ENCODE results near the gene LITAF.

Gene LITAF

DNA sequence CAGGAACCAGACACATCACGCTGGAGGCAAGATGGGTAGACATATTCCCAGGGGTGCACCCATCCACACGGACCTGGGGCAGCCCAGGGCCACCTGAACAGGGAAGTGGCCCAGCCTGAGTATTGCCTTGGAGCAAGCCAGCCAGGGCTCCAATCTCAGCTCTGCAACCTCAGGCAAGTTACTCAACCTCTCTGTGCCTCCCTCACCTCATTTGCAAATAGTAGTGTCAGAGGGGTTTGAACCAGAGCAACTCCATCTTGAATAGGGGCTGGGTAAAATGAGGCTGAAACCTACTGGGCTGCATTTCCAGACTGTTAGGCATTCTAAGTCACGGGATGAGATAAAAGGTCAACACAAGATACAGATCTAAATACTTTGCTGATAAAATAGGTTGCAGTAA lies 46.4 kb upstream of the LITAF start:
- TF ChIP-seq SP1 (IDR thresholded peaks at IDR 0.05) (no peak), FOXA1 (IDR thresholded peaks at IDR 0.05) (no peak), FOXM1 (IDR thresholded peaks at IDR 0.05; ENCODE audit: borderline replicate concordance) (no peak), FOXK2 (IDR thresholded peaks at IDR 0.05) (no peak), SUZ12 (IDR thresholded peaks at IDR 0.05) (no peak), L3MBTL2 (conservative IDR thresholded peaks at IDR 0.05) (no peak), NFRKB (IDR thresholded peaks at IDR 0.05) (no peak), ZNF384 (IDR thresholded peaks at IDR 0.05) (no peak), ARNT (IDR thresholded peaks at IDR 0.05) (no peak), TARDBP (IDR thresholded peaks at IDR 0.05) (no peak), HDGF (IDR thresholded peaks at IDR 0.05; ENCODE audit: borderline replicate concordance) (no peak), ELF4 (IDR thresholded peaks at IDR 0.05) (no peak), CTBP1 (IDR thresholded peaks at IDR 0.05; ENCODE audit: borderline replicate concordance) (no peak), BHLHE40 (IDR thresholded peaks at IDR 0.05; ENCODE audit: borderline replicate concordance) (no peak), LEF1 (IDR thresholded peaks at IDR 0.05; ENCODE audit: borderline replicate concordance) (no peak)
- TF ChIP-seq, protein P1, sequence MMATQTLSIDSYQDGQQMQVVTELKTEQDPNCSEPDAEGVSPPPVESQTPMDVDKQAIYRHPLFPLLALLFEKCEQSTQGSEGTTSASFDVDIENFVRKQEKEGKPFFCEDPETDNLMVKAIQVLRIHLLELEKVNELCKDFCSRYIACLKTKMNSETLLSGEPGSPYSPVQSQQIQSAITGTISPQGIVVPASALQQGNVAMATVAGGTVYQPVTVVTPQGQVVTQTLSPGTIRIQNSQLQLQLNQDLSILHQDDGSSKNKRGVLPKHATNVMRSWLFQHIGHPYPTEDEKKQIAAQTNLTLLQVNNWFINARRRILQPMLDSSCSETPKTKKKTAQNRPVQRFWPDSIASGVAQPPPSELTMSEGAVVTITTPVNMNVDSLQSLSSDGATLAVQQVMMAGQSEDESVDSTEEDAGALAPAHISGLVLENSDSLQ (IDR thresholded peaks at IDR 0.05), result no peak
- CTCF ChIA-PET, result interaction anchor here (1.0 kb wide), 1 partner anchor 8 kb away, joined by 3 read pairs; no protein-coding TSS in a partner anchor
- POLR2A ChIA-PET, result no interaction called here
- no peak for DNase-seq (ENCODE audit: extremely low spot score)

- no peak for DNase-seq (ENCODE audit: extremely low spot score)
- ChIA-PET POLR2A (no interaction called here), CTCF (interaction anchor here (0.7 to 1.1 kb wide), 3 partner anchors 9 to 223 kb away, joined by 3 to 5 read pairs (median 3); no protein-coding TSS in a partner anchor)
- TF ChIP-seq SP1 (IDR thresholded peaks at IDR 0.05) (no peak), LEF1 (IDR thresholded peaks at IDR 0.05; ENCODE audit: borderline replicate concordance) (no peak), FOXM1 (IDR thresholded peaks at IDR 0.05; ENCODE audit: borderline replicate concordance) (no peak), ARNT (IDR thresholded peaks at IDR 0.05) (no peak), ZNF384 (IDR thresholded peaks at IDR 0.05) (no peak), NFRKB (IDR thresholded peaks at IDR 0.05) (no peak), FOXK2 (IDR thresholded peaks at IDR 0.05) (no peak), TARDBP (IDR thresholded peaks at IDR 0.05) (no peak), SUZ12 (IDR thresholded peaks at IDR 0.05) (no peak), BHLHE40 (IDR thresholded peaks at IDR 0.05; ENCODE audit: borderline replicate concordance) (no peak), FOXA1 (IDR thresholded peaks at IDR 0.05) (no peak)
- TF ChIP-seq, protein P1 (IDR thresholded peaks at IDR 0.05), result no peak
Observed at GRCh38 chr16:11632455-11632939, 45.8 kb upstream of the LITAF start.

GRCh38 chr16:11631214-11631613 lies 44.5 kb upstream of the LITAF start:
- TF ChIP-seq NFRKB (IDR thresholded peaks at IDR 0.05) (no peak), ZNF384 (IDR thresholded peaks at IDR 0.05) (no peak), HDGF (IDR thresholded peaks at IDR 0.05; ENCODE audit: borderline replicate concordance) (no peak), FOXK2 (IDR thresholded peaks at IDR 0.05) (no peak), FOXA1 (IDR thresholded peaks at IDR 0.05) (no peak)
- ChIA-PET POLR2A (interaction anchor here (0.9 kb wide), 1 partner anchor 111 kb away, joined by 3 read pairs; the partner anchor contains the start of gene TXNDC11), CTCF (no interaction called here)
- no peak for DNase-seq (ENCODE audit: extremely low spot score)

GRCh38 chr16:11630768-11631056 lies 44.0 kb upstream of the LITAF start:
- TF ChIP-seq SUZ12 (IDR thresholded peaks at IDR 0.05), result no peak
- TF ChIP-seq NFRKB (IDR thresholded peaks at IDR 0.05), result no peak
- TF ChIP-seq TARDBP (IDR thresholded peaks at IDR 0.05), result no peak
- TF ChIP-seq ARNT (IDR thresholded peaks at IDR 0.05), result no peak
- TF ChIP-seq HDGF (IDR thresholded peaks at IDR 0.05; ENCODE audit: borderline replicate concordance), result no peak
- no peak for TF ChIP-seq ZNF384 (IDR thresholded peaks at IDR 0.05)
- TF ChIP-seq L3MBTL2 (conservative IDR thresholded peaks at IDR 0.05), result no peak
- TF ChIP-seq, protein P1 (IDR thresholded peaks at IDR 0.05), result no peak
- no peak for TF ChIP-seq FOXA1 (IDR thresholded peaks at IDR 0.05)

GRCh38 chr16:11630046-11630767 lies 43.5 kb upstream of the LITAF start:
- POLR2A ChIA-PET, result interaction anchor here (0.9 kb wide), 1 partner anchor 112 kb away, joined by 3 read pairs; the partner anchor contains the start of gene TXNDC11
- TF ChIP-seq LEF1 (IDR thresholded peaks at IDR 0.05; ENCODE audit: borderline replicate concordance), result no peak
- no peak for TF ChIP-seq CTBP1 (IDR thresholded peaks at IDR 0.05; ENCODE audit: borderline replicate concordance)
- TF ChIP-seq FOXK2 (IDR thresholded peaks at IDR 0.05), result no peak
- DNase-seq (ENCODE audit: extremely low spot score), result no peak
- CTCF ChIA-PET, result interaction anchor here (1.0 kb wide), 1 partner anchor 98 kb away, joined by 5 read pairs; no protein-coding TSS in a partner anchor

More at GRCh38 chr16:11630768-11631056, 44.0 kb upstream of the LITAF start:
- ChIA-PET POLR2A (interaction anchor here (0.9 kb wide), 1 partner anchor 112 kb away, joined by 3 read pairs; the partner anchor contains the start of gene TXNDC11), CTCF (no interaction called here)
- no peak for DNase-seq (ENCODE audit: extremely low spot score)

All from HEK293T (cell line).